Dedifferentiated amniotic fluid mesenchymal stem cell (primary cell): ENCODE data around the gene ZNF785.
"Not testable (repeated sequence)": the region's sequence is repeated elsewhere in the genome, so short reads cannot be mapped to it uniquely, and the experiment has no call there.

ENCODE experiments used
- DNase-seq: peaks from one replicate; pipeline ENCODE4 v3.0.0-alpha.2; 2016; ENCODE audit errors: extremely low spot score

Gene ZNF785

DNA sequence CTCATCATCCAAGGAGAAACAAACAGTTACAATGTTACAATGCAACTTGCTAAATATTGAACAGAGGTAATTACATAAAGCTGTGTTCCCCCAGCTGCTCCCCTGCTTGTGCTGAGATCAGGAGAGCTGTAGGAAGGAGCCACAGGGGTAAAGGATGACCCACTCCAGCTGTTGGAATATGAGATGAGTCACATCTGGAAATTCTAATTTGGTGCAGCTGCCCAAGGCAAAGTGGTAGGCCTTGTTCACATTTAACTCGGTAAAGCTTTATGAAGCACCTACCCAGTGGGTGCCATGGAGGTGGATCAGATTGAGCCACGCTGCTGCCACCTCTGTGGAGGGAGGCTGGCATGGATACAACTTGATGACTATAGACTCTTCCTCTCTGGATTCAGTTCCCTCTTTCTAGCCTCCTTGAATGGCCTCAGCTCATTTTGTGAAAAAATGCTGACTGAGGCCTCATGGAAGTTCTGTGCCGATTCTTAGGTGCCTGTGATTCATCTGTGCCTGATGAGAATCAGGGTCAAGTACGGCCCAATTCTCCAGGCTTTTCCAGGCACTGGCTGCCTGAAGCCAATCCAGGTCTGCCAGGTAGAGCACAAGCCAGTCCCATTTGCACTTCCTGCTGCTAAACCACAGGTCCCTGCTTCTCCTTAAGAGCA is 17.2 kb upstream of the ZNF785 start:
- peak; percentile 31 for DNase-seq

GRCh38 chr16:30601966-30602365 is 16.5 kb upstream of the ZNF785 start:
- no peak for DNase-seq

- no peak for DNase-seq
Observed at GRCh38 chr16:30600929-30601328, 15.4 kb upstream of the ZNF785 start.

DNA sequence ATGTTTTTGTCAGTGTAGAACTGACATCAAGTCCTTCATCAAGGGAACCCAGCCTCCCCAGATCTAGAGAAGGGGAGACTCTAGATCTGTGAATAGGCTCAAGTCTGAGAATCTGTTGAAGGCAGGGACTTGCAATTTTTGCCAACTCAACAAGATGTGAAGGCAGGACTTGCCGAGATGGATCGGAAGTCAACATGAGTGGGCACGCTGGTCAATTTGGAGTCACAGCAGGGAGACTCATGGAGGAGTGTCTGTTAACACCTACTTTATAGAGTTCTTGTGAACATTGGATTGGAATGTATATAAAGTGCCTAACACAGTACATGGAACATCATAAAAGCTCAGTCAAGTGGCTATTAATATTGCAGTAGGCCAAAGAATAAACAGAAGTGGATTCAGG is 14.7 kb upstream of the ZNF785 start:
- DNase-seq = no peak

- DNase-seq = no peak
Observed at GRCh38 chr16:30592871-30593270, 7.4 kb upstream of the ZNF785 start.

GRCh38 chr16:30590869-30591268 is 5.4 kb upstream of the ZNF785 start:
- DNase-seq = not testable (repeated sequence)

- not testable (repeated sequence) for DNase-seq
Observed at GRCh38 chr16:30589582-30589981, 4.1 kb upstream of the ZNF785 start.

- no peak for DNase-seq
Observed at GRCh38 chr16:30588651-30589050, 3.2 kb upstream of the ZNF785 start.

- DNase-seq = no peak
Observed at GRCh38 chr16:30585022-30585399, 486 bp downstream of the ZNF785 start.

DNA sequence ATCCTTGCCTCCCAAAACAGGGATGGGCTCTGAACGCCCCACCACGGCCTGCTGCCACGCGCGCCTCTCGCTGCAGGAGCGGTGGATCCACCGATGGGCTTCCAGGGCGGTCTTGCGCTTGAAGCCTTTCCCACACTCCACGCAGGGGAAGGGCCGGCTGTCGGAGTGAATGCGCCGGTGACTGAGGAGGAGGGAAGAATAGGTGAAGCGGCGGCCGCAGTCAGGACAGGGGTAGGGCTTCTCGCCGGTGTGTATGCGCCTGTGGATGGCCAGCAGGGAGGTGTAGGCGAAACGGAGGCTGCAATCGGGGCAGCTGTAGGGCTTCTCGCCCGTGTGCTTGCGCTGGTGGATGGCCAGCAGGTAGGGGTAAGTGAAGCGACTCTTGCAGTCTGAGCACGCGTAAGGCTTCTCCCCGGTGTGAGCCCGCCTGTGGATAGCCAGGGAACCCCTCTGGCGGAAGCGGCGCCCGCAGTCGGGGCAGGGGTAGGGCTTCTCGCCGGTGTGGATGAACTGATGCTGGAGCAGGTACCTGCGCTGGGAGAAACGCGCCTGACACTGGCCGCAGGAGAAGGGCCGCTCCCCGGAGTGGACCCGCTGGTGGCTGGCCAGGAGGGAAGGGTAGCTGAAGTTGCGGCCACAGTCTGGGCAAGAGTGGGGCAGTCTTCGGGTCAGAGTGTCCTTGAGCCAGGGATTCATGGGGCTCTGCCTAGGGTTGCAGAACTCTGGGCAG is 2.7 kb downstream of the ZNF785 start:
- no peak for DNase-seq

- no peak for DNase-seq
Observed at GRCh38 chr16:30581457-30581856, 4.0 kb downstream of the ZNF785 start.

DNA sequence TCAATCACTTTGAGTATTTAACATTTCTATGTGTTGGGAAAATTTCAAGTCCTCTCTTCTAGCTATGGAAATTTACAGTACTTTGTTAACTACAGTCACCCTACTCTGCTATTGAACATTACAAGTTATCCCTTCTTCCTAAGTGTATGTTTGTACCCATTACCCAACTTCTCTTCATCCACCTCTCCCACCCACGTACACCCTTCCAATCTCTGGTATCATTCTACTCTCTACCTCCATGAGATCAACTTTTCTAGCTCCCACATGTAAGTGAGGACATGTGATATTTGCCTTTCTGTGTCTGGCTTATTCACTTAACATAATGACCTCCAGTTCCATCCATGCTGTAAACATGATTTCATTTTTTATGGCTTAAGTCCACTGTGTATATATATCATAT is 10.8 kb downstream of the ZNF785 start:
- no peak for DNase-seq

DNA sequence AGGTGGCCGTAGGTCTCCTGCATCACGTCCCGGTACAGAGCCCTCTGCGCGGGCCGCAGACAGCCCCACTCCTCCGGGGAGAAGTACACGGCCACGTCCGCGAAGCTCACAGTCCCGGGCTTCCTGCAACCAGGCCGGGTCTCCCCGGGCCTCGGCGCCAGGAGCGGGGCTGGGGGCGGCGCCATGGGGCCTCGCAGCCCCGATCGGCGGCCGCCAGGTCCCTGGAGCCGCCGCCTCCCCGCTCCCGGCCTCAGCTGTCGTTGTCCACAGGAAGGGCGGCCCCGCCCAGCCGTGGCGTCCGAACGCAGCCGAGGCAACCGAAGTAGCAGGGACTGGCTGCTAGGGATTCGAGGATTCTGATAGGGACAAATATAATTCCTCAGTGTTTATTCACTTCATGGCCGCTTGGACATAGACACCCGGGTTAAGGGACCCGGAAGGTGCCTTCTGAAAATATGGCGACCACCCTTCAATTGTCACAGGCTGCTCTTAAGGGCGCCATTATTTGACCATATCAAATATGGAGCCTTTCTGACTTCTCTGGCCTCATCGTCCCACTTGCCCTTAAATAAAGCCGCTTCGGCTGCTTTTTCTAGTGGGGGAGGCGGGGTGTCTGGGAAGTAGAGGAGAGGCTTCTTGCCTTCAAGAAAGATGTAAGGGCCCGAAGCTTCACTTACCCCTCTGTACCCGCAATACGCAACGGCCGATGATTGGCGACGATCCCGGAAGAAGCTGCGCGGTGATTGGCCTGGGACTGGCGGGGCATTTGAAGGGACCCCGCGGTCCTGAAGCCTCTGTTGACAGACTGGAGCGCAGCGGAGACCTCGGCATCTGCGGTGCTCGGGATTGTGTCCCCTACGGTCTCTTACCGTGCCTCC is 13.8 kb downstream of the ZNF785 start, which contains the start of gene ZNF688:
TSS of gene ZNF688 (minus strand) at position 270 of the 878 bp plus-strand sequence. CDS start at position 185, 85 bp downstream.
- DNase-seq = peak; percentile 94

- no peak for DNase-seq
Observed at GRCh38 chr16:30570636-30571444, 14.7 kb downstream of the ZNF785 start.

DNA sequence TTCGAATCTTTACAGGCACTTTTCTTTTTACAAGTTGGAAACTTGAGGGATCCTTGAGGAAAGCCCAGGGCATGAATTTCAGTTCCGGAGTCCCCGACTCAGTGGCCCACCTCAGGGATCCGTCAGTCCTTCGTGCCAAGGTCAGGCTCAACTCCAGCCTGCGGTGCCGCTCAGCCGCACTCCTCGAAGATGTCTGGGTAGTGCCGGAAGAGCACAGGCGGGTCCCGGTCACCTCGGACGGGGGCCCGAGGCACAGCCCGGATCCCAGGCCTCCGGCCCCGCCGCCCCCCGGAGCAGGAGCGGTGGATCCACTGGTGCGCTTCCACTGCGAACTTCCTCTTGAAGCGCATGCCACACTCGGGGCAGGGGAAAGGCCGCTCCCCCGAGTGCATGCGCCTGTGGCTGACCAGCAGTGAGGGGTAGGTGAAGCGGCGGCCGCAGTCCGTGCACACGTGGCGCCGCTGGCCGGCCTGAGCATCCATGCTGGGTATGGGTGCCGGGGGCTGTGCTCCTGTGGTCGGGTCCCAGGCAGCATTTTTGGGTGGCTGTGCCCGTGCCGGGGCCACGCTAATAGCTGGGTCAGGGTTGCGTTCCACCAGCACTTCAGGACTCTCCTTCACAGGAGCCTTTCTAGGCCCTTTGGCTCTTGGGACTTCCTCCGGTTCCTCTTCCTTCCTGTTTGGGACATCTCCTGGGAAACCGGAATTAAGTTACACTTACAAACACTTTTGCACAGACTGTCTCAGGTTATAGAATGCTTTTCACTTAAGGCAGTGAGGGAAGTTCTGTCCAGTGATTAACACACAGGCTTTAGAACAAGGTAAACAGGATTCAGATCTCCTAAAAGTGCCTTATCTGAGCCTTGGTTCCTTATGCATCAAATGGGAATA is 15.5 kb downstream of the ZNF785 start:
- no peak for DNase-seq

DNA sequence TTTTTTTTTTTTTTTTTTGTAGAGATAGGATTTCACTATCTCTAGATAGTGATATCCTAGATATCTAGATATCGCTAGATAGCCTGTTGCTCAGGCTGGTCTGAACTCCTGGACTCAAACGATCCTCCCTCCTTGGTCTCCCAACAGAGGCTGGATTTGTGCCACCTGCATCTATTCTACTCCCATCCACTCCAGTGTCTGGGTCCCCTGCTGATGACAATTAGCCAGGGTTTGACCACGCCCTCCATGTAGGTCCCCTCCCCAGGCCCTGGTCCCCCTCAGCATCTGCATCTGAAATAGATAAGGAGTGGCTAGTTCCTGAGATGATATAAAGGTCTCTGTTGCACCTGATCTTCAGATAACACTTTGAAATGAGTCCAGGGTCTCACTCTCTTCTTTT is 16.2 kb downstream of the ZNF785 start:
- no peak for DNase-seq

DNA sequence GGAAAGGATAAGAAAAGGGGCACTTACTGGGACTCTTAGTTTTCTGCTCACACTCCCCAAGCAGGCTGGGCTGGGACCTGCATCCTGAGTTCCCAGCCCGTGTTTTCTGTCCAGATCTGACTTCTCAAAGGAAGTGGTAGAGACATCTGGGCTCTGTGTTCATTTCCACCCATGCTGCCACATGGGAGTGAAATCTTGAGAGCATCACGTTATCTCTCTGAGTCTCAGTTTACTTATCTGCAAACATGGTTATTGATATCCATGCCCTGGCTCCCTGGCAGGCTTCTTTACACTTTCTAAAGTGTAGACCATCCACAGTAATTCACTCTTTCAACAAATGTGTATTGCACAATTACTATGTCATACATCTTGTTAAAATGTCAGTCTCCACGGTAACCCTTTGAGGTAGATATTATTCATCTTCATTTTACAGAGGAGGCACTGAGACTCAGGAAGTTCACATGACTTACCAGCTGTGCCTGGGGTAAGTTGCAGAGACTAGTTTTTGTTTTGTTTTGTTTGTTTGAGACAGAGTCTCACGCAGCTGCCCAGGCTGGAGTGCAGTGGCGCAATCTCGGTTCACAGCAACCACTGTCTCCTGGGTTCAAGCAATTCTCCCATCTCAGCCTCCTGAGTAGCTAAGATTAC is 17.4 kb downstream of the ZNF785 start:
- DNase-seq = no peak

- DNase-seq = no peak
Observed at GRCh38 chr16:30567160-30567990, 18.1 kb downstream of the ZNF785 start.

DNA sequence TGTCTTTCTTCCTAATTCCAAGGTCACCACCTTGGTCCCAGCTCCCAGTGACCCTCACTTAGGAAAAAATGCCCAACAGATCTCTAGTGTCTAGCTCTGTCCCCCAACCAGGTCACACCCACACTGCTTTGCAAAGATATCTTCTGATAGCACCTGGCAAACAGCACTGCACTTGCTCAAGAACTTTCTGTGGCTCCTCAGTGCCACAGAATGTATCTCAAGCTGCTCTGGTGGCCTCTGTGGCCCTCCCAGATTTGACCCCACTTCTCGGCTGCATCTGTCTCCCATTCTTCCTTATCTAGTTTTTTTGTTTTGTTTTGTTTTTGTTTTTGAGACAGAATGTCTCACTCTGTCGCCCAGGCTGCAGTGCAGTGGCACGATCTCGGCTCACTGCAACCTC is 19.0 kb downstream of the ZNF785 start:
- DNase-seq = no peak
